ENCODE results near the gene ALDH3B2. TPM values are rescaled to one million over a fixed set of nuclear protein-coding genes. Genes with fewer than 3 reads are reported as not detected.
"Not testable (repeated sequence)": the region's sequence is repeated elsewhere in the genome, so short reads cannot be mapped to it uniquely, and the experiment has no call there.

The ALDH3B2 gene
- total RNA-seq, 1 donor from 2014 or later, result not detected

DNA sequence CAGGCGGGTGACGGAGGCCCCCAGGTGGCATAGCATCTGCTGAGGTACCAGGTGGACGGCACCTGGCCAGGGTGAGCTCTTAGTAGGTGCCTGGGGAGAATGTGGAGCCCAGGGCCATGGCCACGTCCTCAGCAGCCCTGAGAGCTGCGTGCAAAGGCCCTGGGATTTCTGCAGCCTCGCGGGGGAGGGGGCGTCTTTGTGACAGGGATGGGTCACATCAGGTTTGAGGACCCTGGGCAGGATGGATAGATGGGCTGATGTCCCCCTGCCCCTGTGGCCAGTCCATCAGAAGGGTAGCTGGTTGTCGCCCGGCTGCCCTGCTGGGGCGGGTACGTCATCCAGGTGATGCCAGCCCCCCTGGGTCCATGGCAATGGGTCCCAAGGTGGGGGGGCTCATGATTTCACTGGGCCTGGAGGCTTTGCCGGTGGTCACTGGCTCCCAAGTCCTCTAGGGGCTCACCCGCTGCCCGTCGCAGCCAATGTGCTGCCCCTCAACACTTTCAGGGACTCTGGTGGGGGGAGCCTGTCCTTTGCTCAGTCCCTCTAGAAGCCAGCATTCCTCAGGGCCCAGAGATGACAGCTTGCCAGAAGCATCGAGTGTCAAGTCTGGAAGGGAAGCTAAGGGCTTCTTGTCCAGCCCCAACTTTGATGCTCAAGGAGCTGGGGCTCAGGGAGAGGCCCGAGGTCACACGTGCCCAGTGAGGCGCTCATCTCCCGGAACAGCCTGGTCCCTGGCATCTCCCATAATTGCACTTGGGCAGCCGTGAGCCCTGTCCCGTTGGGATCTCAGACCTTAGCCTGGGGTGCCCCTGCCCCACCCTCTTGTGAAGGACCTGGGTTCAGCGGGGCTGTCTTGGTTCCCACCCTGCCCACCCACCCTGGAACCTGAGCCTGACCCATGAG is 35.6 kb downstream of the ALDH3B2 start:
- no peak for DNase-seq (ENCODE audit: low spot score)
- Mint-ChIP-seq H3K4me1 (ENCODE audit: low read depth) (no peaks in the 10 kb centered on the region), H3K27me3 (ENCODE audit: low read depth) (peaks cover 15% of the 10 kb centered on the region), H3K27ac (ENCODE audit: unreplicated experiment) (no peak overlapping the region), H3K9me3 (ENCODE audit: low read depth) (no peaks in the 10 kb centered on the region), H3K36me3 (ENCODE audit: low read depth) (no peaks in the 10 kb centered on the region), H3K4me3 (ENCODE audit: unreplicated experiment) (no peak overlapping the region)
- TF ChIP-seq, protein P1, sequence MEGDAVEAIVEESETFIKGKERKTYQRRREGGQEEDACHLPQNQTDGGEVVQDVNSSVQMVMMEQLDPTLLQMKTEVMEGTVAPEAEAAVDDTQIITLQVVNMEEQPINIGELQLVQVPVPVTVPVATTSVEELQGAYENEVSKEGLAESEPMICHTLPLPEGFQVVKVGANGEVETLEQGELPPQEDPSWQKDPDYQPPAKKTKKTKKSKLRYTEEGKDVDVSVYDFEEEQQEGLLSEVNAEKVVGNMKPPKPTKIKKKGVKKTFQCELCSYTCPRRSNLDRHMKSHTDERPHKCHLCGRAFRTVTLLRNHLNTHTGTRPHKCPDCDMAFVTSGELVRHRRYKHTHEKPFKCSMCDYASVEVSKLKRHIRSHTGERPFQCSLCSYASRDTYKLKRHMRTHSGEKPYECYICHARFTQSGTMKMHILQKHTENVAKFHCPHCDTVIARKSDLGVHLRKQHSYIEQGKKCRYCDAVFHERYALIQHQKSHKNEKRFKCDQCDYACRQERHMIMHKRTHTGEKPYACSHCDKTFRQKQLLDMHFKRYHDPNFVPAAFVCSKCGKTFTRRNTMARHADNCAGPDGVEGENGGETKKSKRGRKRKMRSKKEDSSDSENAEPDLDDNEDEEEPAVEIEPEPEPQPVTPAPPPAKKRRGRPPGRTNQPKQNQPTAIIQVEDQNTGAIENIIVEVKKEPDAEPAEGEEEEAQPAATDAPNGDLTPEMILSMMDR (IDR thresholded peaks at IDR 0.05), result no peak

DNA sequence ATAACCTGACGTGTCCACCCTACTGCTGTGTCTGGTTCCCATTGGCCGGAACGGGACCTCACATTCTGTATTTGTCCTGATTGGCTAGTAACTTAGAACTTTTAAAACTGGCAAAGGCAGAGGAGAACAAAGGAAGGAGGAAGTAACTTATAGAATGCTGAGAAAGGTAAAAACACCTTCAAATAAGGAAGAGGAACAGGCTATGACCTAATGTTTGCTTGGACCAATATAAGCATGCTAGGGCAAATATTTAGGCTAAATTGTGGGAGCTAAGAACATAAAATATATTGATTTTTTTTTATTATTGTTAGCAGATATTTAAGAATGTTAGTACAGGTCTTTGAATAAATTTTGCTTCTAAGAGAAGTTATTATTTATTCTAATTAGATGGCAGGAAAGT is 37.0 kb downstream of the ALDH3B2 start:
- H3K4me1 Mint-ChIP-seq (ENCODE audit: low read depth); H3K36me3 Mint-ChIP-seq (ENCODE audit: low read depth); DNase-seq (ENCODE audit: low spot score); H3K27ac Mint-ChIP-seq (ENCODE audit: unreplicated experiment); H3K4me3 Mint-ChIP-seq (ENCODE audit: unreplicated experiment); H3K9me3 Mint-ChIP-seq (ENCODE audit: low read depth): not testable (repeated sequence)
- H3K27me3 Mint-ChIP-seq (ENCODE audit: low read depth), result peaks cover 12% of the 10 kb centered on the region

DNA sequence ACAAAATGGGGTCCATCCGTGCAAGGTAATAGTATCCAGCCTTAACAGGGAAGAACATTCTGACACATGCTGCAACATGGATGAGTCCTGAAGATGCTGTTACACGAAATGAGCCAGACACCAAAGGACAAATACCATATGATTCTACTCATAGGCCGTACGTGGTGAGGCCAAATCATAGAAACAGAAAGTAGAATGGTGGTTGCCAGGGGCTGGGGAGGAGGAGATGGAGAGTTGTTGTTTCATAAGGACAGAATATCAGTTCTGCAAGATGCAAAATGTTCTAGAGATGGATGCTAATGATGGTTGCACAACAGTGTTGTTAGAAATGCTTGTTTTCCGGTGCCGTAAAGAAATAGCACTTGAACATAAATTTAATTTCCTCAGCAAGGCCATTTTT is 37.5 kb downstream of the ALDH3B2 start:
- DNase-seq (ENCODE audit: low spot score), result no peak
- no peak overlapping the region for H3K4me3 Mint-ChIP-seq (ENCODE audit: unreplicated experiment)

DNA sequence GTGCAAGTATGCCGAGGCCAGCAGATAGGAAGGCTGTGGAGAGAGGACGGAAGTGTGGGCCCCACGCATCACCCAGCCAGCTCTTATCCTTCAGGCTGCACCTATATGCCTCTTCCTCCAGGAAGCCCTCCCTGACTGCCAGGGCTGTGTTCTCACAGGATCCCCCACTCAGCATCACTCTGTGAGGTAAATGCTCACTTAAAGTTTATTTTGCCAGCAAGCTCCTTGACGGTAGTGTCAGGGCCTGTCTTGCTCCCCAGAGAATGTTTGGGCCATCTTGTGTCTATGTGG is 39.2 kb downstream of the ALDH3B2 start:
- H3K36me3 Mint-ChIP-seq (ENCODE audit: low read depth), result no peaks in the 10 kb centered on the region
- peaks cover 5% of the 10 kb centered on the region for H3K4me1 Mint-ChIP-seq (ENCODE audit: low read depth)
- TF ChIP-seq, protein P1 (IDR thresholded peaks at IDR 0.05), result no peak
- peaks cover 7% of the 10 kb centered on the region for H3K27me3 Mint-ChIP-seq (ENCODE audit: low read depth)
- no peak for DNase-seq (ENCODE audit: low spot score)
- H3K9me3 Mint-ChIP-seq (ENCODE audit: low read depth), result no peaks in the 10 kb centered on the region
- H3K4me3 Mint-ChIP-seq (ENCODE audit: unreplicated experiment), result no peak overlapping the region
- no peak overlapping the region for H3K27ac Mint-ChIP-seq (ENCODE audit: unreplicated experiment)

More for the DNA sequence above, 37.5 kb downstream of the ALDH3B2 start:
- Mint-ChIP-seq H3K27me3 (ENCODE audit: low read depth) (peaks cover 9% of the 10 kb centered on the region), H3K27ac (ENCODE audit: unreplicated experiment) (no peak overlapping the region), H3K36me3 (ENCODE audit: low read depth) (no peaks in the 10 kb centered on the region), H3K9me3 (ENCODE audit: low read depth) (no peaks in the 10 kb centered on the region), H3K4me1 (ENCODE audit: low read depth) (no peaks in the 10 kb centered on the region)
- TF ChIP-seq, protein P1 (IDR thresholded peaks at IDR 0.05), result no peak

DNA sequence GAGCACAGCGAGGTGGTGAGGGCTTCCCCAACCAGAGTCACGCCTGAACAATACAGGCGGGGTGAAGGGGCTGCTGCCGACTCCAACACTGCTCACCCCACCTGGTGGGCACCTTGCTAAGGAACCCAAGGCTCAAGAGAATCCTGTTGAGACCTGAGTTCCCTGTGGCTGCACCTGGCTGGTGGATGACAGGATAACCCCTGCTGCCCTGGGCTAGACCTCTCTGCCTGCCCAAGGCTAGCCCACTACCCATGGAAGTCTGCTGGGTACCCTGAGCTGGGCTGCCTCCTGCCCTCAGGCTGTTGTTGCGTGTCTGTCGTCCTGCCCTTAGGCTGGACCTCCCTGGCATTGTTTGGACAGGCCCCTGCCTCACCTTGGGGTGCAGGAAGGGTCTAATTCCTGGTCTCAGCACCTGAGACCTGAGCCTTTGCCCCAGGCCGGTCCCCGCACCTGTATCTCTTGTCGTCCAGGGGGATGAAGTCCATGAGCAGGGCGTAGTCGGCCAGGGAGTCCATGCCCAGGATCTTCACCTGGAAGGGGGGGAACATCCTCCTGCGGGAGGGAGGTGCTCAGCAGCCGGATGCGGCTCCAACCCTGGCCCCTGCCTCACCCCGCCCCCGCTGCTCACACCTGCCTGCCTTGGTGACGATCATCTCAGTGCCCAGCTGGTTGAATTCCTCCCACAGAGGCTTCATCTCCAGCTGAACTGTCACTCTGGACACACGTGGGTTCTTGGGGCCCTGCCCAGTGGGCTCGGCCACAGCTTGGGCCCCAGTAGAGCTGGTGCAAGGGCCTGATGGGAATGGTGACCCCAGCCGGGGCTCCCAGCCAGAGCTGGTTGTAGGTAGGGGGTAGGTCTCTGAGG is 39.8 kb downstream of the ALDH3B2 start:
- Mint-ChIP-seq H3K4me3 (ENCODE audit: unreplicated experiment) (no peak overlapping the region), H3K27me3 (ENCODE audit: low read depth) (peaks cover 3% of the 10 kb centered on the region), H3K9me3 (ENCODE audit: low read depth) (no peaks in the 10 kb centered on the region), H3K27ac (ENCODE audit: unreplicated experiment) (no peak overlapping the region), H3K4me1 (ENCODE audit: low read depth) (peaks cover 5% of the 10 kb centered on the region), H3K36me3 (ENCODE audit: low read depth) (no peaks in the 10 kb centered on the region)
- DNase-seq (ENCODE audit: low spot score), result no peak
- TF ChIP-seq, protein P1 (IDR thresholded peaks at IDR 0.05), result no peak

Data from chondrocyte (in vitro differentiated cells).